Stimulated activated CD4-positive, alpha-beta T cell treated with anti-CD3 and anti-CD28 coated beads, TNF-alpha, amount 100 ng/mL, for 48 hours (primary cell): ENCODE measurements around the gene SRD5A2.
A peak's percentile ranks its signal among the peaks of the same experiment; 100 is the strongest.
"Not testable (repeated sequence)": the region's sequence is repeated elsewhere in the genome, so short reads cannot be mapped to it uniquely, and the experiment has no call there.

Experiments used
- DNase-seq, 3 donors: peaks; one replicate each; pipeline ENCODE4 v3.0.0-alpha.2; 2020; ENCODE audit warnings: low read depth in 3 of 3

SRD5A2 gene

GRCh38 chr2:31533036-31533435, 47.7 kb downstream of the SRD5A2 start:
- DNase-seq, result no peak

DNA sequence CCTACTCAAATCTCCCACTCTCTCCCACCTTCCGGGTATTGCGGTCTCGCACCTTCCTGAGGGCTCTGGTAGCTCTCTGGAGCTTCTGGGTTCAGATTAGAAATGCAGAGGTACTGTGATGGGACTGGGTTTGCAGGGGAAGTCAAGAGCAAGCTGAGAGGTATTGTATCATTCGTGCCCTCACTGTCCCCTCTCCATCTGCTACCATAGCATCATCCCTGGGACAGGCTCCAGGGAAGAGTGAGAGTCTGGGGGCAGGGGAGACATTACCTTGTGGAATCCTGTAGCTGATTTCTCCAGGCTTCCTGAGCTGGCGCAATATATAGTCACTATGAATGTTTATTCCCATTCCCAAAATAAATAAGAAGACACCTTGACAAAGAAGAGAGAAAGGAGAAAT, 49.6 kb downstream of the SRD5A2 start:
- no peak for DNase-seq

- DNase-seq, result no peak
Measured at GRCh38 chr2:31529256-31529655, 51.5 kb downstream of the SRD5A2 start.

DNA sequence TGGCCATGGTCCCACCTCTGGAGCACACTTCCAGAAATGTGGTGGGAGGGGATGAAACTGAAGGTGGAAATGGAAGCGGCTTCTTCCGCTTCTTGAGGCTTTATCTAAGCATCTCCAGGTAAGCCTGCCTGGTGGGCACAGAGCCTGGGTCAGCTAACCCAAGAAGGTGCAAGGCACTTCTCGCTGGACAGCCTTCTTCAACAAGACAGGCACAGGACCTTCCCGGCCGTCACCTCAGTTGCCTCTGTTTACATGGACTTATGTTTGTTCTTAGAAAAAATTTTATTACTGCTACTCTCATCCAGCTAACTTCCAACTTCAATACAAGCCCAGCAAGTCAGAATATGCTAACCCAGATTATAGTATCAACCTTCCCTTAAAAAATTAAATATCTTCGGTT, 51.9 kb downstream of the SRD5A2 start:
- no peak for DNase-seq

- DNase-seq, result no peak
Measured at GRCh38 chr2:31526946-31527732, 53.6 kb downstream of the SRD5A2 start.

- DNase-seq, result no peak
Measured at GRCh38 chr2:31525876-31526275, 54.9 kb downstream of the SRD5A2 start.

- DNase-seq, result no peak
Measured at GRCh38 chr2:31524592-31524991, 56.1 kb downstream of the SRD5A2 start.

DNA sequence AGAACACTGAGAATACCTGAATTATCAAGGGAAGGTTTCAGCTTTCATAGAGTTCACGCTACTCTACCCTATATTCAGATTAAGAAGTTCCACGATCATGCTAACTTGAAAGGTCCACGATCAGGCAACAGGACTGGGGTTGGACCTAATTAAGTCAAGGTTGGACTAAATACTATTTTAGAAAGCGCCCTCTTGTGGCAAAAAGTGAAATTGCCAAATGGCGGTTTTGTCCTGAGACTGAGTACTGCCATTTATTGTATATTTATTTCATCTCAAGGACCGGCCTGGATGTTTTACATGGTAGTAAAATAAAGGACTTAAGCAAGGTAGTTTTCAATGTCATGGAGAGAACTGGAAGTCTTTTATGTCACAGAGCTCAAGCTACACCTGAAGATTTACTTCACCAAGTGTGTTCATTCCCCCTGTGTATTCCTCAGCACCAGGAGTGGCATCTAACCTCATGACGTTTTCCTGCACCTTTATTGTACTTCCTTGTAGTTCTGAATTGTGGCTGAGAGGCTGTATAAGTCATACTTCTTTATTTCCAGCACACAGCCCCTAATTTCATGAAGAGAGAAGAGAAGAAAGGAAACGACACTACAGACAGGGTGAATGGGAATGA, 56.8 kb downstream of the SRD5A2 start:
- peak in 2 of 3 donors; percentile 38 to 42 for DNase-seq

- DNase-seq, result no peak
Measured at GRCh38 chr2:31522786-31523185, 58.0 kb downstream of the SRD5A2 start.

GRCh38 chr2:31517442-31518203, 63.1 kb downstream of the SRD5A2 start:
- DNase-seq, result no peak

- no peak for DNase-seq
Measured at GRCh38 chr2:31515586-31515985, 65.2 kb downstream of the SRD5A2 start.

DNA sequence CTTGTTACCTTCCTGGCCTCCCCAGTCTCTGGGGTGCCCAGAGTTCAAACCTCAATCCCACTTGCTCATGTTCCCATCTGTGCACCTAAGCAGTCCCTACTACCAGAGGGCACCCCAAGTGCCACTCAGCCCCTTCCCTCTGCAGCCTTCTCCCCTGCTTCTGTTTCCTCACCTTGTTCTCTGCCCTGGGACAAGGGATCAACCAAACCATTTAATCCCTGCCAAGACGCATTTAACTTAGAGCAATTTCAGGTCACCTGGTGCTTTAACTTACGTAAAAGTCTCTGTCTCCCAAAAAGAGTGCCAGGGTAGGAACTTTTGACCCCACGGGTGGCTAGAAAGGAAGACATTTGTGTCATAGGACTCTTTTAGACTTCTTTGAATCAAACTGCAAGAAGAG, 67.2 kb downstream of the SRD5A2 start:
- DNase-seq, result no peak

- DNase-seq, result no peak
Measured at GRCh38 chr2:31511376-31511775, 69.4 kb downstream of the SRD5A2 start.

DNA sequence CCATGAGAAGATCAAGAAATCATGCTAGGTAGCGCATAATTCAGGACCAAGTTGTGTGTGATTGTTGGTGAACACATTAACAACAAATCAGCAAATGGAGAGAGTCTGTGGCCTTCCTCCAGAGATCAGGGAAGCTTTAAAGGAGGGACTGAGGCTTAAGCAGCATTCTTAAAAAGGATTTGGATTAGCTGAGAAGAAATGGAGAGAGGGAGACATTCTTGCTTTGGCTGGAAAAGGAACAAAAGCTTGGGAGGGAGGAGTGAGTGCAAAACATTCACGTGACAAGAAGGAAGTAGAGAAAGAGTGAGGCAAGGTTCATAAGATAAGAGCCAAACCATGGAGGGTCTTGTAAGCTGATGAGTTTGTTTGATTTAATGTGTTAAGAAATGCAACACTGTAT, 75.6 kb downstream of the SRD5A2 start:
- DNase-seq, result no peak

DNA sequence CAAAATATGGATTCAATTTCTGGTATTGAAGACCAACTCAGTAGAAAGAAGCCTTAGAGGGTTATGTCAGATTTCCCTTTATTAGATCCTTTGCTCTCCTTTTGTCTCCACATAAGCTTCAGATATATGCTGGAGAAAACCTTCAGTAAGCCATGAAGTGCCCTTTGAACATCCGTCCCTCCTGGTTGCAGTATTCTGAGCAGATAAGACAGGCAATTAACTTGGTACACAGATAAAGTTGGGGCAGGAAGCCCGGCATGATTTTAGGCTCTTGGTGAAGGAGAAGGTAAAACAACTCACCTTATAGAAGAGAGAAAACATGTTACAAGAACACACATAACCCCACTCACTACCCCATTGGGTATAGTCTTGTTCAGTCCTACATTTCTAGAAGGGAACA, 76.4 kb downstream of the SRD5A2 start:
- no peak for DNase-seq

DNA sequence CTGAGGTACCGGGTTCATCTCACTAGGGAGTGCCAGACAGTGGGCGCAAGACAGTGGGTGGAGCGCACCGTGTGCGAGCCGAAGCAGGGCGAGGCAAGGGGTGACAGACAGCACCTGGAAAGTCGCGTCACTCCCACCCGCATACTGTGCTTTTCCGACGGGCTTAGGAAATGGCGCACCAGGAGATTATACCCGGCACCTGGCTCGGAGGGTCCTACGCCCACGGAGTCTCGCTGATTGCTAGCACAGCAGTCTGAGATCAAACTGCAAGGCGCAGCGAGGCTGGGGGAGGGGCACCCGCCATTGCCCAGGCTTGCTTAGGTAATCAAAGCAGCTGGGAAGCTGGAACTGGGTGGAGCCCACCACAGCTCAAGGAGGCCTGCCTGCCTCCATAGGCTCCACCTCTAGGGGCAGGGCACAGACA, 84.3 kb downstream of the SRD5A2 start:
- DNase-seq, result not testable (repeated sequence)

- DNase-seq, result not testable (repeated sequence)
Measured at GRCh38 chr2:31489339-31489738, 91.4 kb downstream of the SRD5A2 start.

DNA sequence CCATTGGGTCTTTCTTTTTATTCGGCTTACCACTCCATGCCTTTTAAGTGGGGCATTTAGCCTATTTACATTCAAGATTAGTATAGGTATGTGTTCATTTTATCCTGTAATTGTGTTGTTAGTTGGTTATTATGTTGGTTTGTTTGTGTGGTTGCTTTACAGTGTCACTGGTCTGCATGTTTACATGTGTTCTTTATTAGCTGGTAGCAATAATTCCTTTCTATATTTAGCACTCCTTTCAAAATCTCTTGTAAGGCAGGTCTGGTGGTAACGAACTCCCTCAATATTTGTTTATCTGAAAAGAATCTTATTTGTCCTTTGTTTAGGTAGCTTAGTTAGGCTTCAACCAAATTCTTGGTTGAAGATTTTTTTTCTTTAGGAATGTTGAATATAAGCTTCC, 97.5 kb downstream of the SRD5A2 start:
- DNase-seq, result no peak

- DNase-seq, result no peak
Measured at GRCh38 chr2:31476511-31477180, 104.1 kb downstream of the SRD5A2 start.

DNA sequence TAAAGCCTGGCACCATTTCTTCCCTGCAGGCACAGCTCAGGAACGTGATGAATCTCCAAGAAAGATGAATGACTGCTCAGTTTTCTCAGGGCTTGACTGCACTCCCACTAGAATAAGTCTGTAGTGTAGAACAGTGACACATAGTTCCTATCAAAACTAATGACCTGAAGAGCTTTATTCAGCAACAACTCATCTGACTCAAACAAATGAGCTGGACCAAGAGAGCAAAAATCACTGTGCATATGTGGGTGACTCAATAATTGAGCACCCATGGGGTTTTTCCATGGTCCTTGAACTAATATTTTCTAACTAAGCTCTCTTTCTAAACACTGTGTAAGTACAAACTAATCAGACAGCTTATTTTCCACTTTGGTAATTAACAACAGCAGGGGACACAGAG, 105.0 kb downstream of the SRD5A2 start:
- DNase-seq, result no peak

- no peak for DNase-seq
Measured at GRCh38 chr2:31474296-31474695, 106.4 kb downstream of the SRD5A2 start.
